ENCODE results near the gene NAA80. TPM values are rescaled to one million over a fixed set of nuclear protein-coding genes. Genes with fewer than 3 reads are reported as not detected.

Gene NAA80
- total and polyA plus RNA-seq, 2 of the 8 experiments (the other 6 are each of a cell fraction or from before 2014, with no cell fraction given), result 11.3 to 16.7 TPM

- H3K4me1 ChIP-seq (replicated peaks in 1 of 4; ENCODE audit: control insufficient read depth in 3 of 4, insufficient read depth in 4 of 4, low read length in 3 of 4), result peaks cover 0 to 58% (median 45%) of the 10 kb centered on the region in 4 experiments; a peak in 6 of 7 replicates
These were observed 34.2 kb downstream of the NAA80 start for GRCh38 chr3:50264964-50265485.

More at GRCh38 chr3:50264964-50265485, 34.2 kb downstream of the NAA80 start:
- peak overlapping the region; percentile 86 for H3K18ac ChIP-seq (ENCODE audit: extremely low read depth, low read length)
- H2BK20ac ChIP-seq (ENCODE audit: low read length), result peak overlapping the region; percentile 95; the same call in 1 of the 2 replicates
- peak overlapping the region; percentile 86 for H2BK5ac ChIP-seq (ENCODE audit: low read depth, low read length)
- no peaks in the 10 kb centered on the region for H3K79me2 ChIP-seq (ENCODE audit: control insufficient read depth in 1 of 2, insufficient read depth in 2 of 2, low read length in 2 of 2)
- H2AFZ ChIP-seq (ENCODE audit: low read length), result no peak overlapping the region
- ChIA-PET POLR2A (ENCODE audit: partially characterized antibody) (interaction anchor here (0.8 to 3.5 kb wide), 22 partner anchors 11 to 384 kb away, joined by 3 to 19 read pairs (median 5); partner anchors contain the start of genes GNAI2, HYAL2, HYAL3 and LSMEM2), CTCF (ENCODE audit: partially characterized antibody) (interaction anchor here (0.8 to 53.5 kb wide), 12 partner anchors 9 to 77 kb away, joined by 3 to 2149 read pairs (median 10); partner anchors contain the start of genes GNAI2, GNAT1, HYAL2 and LSMEM2)
- peaks cover 4% of the 10 kb centered on the region; the same call in 1 of the 2 replicates for H3K23me2 ChIP-seq (ENCODE audit: low read depth, low read length)
- peak overlapping the region; percentile 95; the same call in 1 of the 2 replicates for H2BK15ac ChIP-seq (ENCODE audit: low read length)
- peak overlapping the region; percentile 71 for H3K27ac ChIP-seq (ENCODE audit: low read depth, low read length)
- peaks cover 0 to 1% of the 10 kb centered on the region in 2 experiments for H4K20me1 ChIP-seq (replicated peaks in 1 of 2; ENCODE audit: control insufficient read depth in 1 of 2, insufficient read depth in 2 of 2, low read length in 2 of 2)
- H3K14ac ChIP-seq (ENCODE audit: insufficient read length), result no peak overlapping the region
- H4K8ac ChIP-seq (ENCODE audit: extremely low read depth, insufficient read depth, low read length), result peak overlapping the region; percentile 82; the same call in 1 of the 2 replicates
- no peak for DNase-seq (ENCODE audit: low read depth in 1 of 2, low spot score in 2 of 2)
- WGBS, 2 experiments (ENCODE audit: extremely low coverage in 1 of 2, insufficient coverage in 1 of 2, insufficient read length in 1 of 2, insufficient replicate concordance in 2 of 2, low coverage in 1 of 2, low lambda C conversion rate in 2 of 2, missing lambda C conversion rate in 1 of 2), result 63% methylated on average over 7 of the region's 7 CpGs; no CpG with 5 or more reads in 1 of the 2 experiments
- H3K23ac ChIP-seq (ENCODE audit: insufficient read length), result no peak overlapping the region
- H2BK120ac ChIP-seq (replicated peaks; ENCODE audit: low read depth, low read length), result no peak overlapping the region
- H4K91ac ChIP-seq (replicated peaks; ENCODE audit: insufficient read length, low read length), result peak overlapping the region; percentile 38
- no peaks in the 10 kb centered on the region for H3K9me3 ChIP-seq (ENCODE audit: insufficient read depth in 2 of 2, low read depth in 1 of 2, low read length in 1 of 2)
- H3K9ac ChIP-seq (replicated peaks in 1 of 4; ENCODE audit: extremely low read depth in 1 of 4, low read depth in 3 of 4, low read length in 3 of 4), result peak overlapping the region in 1 of 4 experiments; percentile 17; a peak in 1 of 7 replicates
- H3K4me3 ChIP-seq (ENCODE audit: extremely low read depth in 1 of 4, insufficient read depth in 2 of 4, low read depth in 3 of 4, low read length in 4 of 4), result peak overlapping the region in 1 of 4 experiments; percentile 2; a peak in 1 of 8 replicates
- peak overlapping the region; percentile 74 for H4K5ac ChIP-seq (ENCODE audit: insufficient read length, low read depth, low read length)
- H3K56ac ChIP-seq (replicated peaks; ENCODE audit: insufficient read length, low read depth, low read length), result no peak overlapping the region
- H3K36me3 ChIP-seq (ENCODE audit: control insufficient read depth in 2 of 4, insufficient read depth in 4 of 4, low read length in 3 of 4), result no peaks in the 10 kb centered on the region
- no peak for FAIRE-seq
- H3K4ac ChIP-seq (replicated peaks; ENCODE audit: insufficient read length, low read depth, low read length), result peak overlapping the region; percentile 16
- H3K27me3 ChIP-seq (replicated peaks in 1 of 4; ENCODE audit: control insufficient read depth in 3 of 4, extremely low read depth in 1 of 4, insufficient read depth in 3 of 4, low read length in 3 of 4), result no peaks in the 10 kb centered on the region; a peak in 2 of 7 replicates
- H2BK12ac ChIP-seq (ENCODE audit: low read depth, low read length), result peak overlapping the region; percentile 91
- TF ChIP-seq GTF2F1 (IDR thresholded peaks at IDR 0.05; ENCODE audit: borderline replicate concordance, low read depth, low read length) (no peak), E2F6 (IDR thresholded peaks at IDR 0.05) (0 out of 2 replicates have a peak, but pooled peaks have one; percentile 20), RFX5 (IDR thresholded peaks at IDR 0.05; ENCODE audit: borderline replicate concordance, low read depth, low read length) (no peak), SP1 (IDR thresholded peaks at IDR 0.05; ENCODE audit: low read depth, low read length) (peak; percentile 1; the same call in 1 of the 2 replicates)
- peak overlapping the region; percentile 29 for H2AK5ac ChIP-seq (ENCODE audit: low read depth, low read length)
- H3K79me1 ChIP-seq (ENCODE audit: low read depth, low read length), result no peaks in the 10 kb centered on the region
- H3K4me2 ChIP-seq (ENCODE audit: insufficient read depth in 1 of 2, low read depth in 2 of 2, low read length in 2 of 2), result peak overlapping the region; percentile 46 to 58; a peak in 3 of 4 replicates

All from H1 (cell line).